Stromal cell of bone marrow (primary cell): ENCODE measurements around the gene OMD.
"Not testable (repeated sequence)": the region's sequence is repeated elsewhere in the genome, so short reads cannot be mapped to it uniquely, and the experiment has no call there.

Experiments used
- DNase-seq: peaks from one replicate; pipeline ENCODE4 v3.0.0-alpha.2; 2012; ENCODE audit warnings: low read depth

Gene OMD

DNA sequence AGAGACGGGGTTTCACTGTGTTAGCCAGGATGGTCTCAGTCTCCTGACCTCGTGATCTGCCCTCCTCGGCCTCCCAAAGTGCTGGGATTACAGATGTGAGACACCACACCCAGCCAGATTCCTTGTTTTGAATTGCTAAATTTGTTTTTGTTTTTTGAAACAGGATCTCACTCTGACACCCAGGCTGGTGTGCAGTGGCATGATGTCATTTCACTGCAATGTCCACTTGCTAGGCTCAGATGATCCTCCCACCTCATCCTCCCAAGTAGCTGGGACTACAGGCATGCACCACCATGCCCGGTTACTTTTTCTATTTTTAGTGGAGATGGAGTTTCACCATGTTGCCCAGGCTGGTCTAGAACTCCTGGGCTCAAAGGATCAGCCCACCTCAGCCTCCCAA is 13.1 kb downstream of the OMD start:
- not testable (repeated sequence) for DNase-seq

DNA sequence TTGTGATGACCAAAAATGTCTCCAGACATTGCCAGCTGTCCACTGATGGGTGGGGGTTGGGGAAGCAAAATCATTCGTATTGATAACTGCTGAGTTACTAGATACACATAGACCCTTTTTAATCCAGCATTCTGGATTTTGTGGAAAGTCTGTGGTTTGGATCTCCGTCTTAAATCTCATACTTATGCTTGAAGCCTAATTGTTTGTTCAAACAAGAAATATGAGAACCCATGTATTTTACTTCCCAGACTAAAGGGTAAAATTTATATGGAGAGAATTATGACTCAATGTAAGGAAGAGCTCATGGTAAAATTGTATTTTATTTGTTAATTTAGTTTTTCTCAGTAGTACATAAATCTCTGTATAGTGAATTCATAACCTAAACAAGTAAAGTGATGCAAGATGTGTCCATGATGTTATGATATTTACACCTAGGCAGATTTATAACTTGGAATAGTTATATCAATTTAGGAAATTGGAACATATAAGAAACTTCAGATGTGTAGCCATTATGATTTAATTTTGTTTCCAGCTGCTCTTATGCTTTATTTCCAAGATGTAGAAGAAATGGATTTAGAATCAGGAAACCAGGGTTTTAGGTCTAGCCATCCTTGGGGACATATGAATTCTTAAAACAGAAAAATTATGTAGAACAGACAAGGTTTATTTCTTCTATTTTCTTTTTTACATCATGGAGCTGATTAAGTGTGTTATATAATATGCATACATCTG is 15.4 kb downstream of the OMD start:
- DNase-seq, result no peak

DNA sequence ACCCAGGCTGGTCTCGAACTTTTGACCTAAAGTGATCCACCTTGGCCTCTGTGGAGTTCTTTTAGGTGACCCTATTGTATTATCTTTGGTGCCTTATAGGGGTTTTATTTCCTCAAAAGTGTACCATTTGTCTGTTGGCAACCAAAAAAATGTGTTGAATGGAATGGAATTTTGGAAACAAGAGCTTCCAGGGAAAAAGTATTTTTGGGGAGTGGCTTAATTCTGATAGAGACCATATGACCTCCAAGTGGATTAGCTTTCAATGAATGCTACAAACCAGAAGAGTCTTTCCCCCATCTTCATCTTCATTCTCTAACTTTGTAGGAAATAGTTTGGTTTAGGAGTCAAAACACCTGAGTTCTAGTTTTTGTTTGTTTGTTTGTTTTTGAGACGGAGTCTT is 16.5 kb downstream of the OMD start:
- DNase-seq, result no peak

DNA sequence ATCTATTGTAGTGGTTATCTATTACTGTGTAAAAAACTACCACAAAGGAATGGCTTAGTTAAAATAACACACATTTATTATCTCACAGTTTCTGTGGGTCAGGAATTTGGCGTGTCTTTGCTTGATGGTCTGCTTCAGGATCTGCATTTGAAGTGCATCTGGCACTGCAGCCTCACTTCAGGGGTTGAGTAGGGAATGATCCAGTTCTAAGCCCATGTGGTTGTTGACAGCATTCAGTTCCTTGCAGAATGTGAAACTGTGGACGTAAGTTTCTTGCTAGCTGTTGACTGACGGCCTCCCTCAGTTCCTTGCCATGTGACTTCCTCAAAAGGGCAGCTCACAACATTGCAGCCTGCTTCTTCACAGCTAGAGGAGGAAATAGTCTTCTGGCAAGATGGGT is 17.8 kb downstream of the OMD start:
- no peak for DNase-seq

DNA sequence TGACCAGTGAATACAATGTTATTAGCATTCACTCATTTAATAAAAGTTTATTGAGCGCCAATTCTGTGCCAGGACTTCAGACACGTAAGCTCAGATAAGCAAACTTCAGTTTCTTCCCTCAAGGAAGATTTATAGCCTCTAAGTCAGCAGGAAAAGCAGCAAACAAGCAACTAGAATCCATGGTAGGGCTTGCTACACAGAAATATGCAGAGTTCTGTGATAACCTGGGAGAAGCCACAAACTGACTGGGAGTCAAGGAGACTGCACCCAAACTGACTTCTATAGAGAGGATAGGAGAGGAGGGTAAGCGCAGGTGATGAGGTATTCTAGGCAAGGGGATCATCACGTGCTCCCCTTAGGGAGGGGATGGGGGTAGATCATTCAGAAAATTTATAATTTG is 18.5 kb downstream of the OMD start:
- no peak for DNase-seq

DNA sequence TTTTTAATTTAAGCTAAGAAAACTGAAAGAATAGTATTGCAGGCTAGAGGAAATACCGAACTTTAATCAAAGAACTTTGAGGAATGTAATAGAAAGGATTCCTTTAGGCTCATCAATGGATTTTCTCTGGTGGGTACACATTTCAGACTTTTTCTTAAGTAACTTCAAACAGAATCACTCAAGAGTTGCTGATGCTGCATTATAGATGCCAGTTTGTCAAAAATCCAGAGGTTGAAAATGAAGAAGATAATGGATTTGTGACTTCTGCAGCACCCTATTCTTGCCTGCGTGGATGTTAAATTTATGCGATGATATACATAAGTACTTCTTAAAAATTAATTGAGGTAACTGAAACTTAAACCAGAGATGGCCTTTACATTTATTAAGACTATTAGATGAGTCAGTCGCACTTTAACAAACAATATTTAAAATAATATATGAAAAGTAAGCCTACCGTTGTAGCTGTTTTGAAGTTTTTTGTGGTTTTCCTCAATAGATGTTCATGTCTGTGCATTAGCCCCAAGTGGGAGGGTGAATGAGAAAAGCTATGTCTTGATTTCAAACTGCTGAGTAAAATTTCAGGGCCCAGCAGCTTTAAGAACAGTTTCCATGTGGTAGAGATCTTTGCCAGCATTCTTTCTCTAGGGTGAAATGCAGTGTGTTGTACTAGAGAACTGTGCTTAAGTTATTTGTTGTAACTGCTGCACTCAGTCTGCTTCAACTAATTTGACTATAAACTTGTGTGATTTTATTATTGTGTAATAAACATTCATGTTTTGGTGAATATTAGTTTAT is 20.0 kb downstream of the OMD start, which contains the start of gene OGN:
OGN (minus strand) TSS at position 537 of the 795 bp plus-strand sequence. CDS start 1,171 bp downstream, outside the sequence.
- DNase-seq, result no peak

DNA sequence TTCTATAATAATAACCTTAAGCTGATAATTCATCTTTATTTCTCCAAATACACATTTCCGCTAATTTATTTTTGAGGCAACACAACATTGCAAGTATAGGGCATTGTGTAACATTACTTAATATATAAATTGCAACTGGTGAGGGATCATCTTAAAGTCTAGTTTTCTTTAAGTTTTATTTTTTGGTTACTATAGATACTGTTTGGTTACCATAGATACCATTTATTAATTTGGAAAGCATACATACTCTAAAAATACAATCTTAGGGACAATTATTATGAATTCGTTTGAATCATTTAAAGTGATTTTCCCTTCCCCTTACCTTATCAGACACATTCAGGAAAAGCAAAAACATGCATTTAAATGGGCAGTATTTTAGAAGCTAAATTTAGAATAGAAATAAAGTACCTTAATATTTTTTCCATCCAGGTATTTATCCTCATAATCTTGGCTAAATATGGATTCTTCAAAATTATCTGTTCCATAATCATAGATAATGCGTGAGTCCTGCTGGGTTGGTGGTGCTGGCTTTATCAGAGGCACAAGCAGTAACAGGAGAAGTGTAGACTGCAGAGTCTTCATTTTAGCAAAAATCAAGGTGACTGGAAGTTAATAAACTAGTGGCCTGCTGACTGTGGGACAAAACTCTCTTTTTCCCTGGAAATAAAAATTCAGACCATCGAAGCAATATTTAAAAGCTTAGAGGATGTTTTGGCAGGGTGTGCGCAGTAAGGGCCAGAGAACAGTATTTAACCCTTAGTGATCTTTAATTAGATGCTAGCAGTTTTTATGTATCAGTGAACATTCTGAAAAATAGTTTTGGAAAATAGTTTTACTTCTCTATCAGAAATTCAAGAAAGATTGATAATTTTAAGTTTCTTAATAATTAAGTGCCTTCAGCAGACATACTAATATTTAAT is 21.2 kb downstream of the OMD start:
- DNase-seq, result no peak

DNA sequence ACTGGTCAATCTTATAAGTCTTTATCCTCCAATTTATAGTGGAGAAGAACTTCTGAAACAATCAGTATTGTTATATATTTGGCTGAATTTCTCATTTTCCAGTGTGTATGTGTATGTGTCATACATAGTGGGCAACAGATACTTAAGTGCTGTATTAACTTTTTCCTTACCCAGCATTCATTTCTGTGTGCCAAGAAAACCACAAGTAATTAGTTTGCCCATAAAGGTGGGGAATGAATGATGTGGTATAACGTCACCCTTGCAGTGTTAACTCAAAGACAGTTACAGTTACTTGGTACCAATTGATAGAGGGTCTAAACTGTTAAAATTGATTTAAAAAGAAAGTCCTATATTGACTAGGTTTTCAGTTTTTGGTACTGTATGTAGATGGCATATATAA is 21.9 kb downstream of the OMD start:
- no peak for DNase-seq

DNA sequence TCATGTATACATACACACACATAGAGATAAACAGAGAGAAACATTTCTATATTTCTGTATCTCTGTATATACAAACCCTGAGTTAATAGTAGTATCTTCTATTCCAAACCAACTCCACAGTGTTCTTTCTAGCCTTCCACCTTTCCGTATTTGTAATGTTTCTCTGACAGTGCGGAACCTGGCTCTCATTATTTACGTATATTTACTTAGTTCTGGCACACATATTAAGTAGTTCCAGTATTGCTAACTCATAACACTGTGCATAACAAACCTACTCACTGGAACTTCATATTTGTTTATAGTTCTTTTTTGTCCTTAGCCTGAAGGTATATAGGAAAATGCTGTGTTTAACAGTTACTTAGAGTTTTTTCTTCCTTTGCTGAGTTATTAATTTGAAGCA is 26.4 kb downstream of the OMD start:
- DNase-seq, result no peak

DNA sequence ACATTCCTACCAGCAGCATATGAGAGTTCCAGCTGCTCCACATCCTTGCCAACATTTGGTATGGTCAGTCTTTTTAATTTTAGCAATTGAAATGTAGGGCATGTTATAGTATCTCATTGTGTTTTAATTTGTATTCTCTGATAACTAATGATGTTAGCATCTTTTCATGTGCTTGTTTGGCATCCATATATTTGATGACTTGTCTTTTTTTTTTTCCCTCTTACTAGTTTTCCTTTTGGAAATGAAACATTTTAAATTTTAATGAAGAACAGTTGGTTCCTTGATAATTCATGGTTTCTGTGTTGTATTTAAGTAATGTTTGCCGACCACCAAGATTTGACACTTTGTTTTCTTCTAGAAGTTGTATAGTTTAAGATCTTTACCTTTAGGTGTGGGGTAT is 28.7 kb downstream of the OMD start:
- no peak for DNase-seq

DNA sequence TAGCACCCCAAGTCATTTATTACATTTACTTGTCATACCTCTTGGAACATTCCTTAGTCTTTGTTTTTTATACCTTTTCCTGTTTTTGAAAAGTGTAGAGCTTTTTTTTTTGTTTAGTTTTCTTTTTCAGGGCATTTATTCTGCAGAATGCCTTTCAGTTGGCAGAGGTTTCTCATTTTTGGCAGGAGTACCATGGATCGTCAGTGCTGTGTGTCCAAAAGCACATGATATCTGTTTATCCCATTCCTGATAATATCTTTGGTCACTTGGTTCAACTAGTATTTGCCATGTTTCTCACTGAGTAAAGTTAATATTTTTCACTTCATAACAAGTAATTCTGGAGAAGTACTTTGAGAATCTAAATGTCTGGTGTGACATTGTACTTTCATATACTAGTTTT is 30.6 kb downstream of the OMD start:
- no peak for DNase-seq

DNA sequence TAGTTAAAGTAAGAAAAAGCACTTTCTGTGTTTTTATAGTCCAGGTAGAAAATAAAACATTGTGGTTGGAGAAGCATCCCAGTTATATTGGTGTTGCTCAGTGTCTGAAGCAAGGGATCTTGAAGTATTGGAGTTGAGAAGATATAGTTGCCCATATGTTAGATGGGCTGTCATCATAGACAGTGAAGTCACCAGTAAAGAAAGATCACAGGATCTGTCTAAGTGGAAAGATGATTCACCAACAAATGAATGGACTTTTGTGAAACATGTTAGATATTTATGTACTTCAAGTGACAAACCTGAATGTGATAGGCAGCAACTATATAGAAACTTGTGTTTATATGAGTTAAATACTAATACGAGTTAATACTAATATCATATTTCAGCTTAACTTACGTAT is 31.6 kb downstream of the OMD start:
- no peak for DNase-seq

DNA sequence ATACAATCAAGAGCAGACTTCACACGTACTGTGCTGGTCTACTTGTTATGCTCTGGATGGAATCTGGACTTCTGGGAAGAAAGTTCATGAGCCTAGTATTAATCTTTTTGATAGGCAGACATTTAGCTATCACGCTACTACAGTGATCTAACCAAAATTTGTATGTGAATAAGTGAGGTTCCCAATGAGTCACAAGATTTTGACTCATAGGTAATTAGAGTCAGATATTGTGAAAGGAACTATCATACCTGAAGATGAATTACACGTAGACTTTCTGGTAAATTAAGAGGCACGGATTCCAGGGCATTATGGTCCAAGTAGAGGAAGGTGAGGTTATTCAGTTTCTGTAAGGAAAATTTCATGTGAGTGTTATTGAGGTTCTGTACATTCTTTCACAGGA is 38.3 kb downstream of the OMD start:
- no peak for DNase-seq

DNA sequence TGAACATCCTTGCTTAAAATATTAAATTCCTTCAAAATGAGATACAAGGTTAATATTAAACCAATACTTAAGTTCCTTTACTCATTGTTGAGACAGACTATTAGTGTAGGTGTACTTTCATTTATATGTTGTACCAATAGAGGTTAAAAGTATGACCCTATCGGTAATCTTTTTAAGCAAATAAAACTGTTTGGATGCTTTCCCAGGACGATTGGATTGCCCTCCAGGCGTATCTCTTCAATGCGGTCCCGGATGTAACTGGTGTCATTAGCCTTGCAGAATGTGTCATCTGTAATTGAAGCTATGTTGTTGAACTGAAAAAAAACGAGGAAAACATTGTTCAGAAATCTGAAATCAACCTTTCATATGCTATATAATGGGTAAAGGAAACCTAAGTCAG is 38.8 kb downstream of the OMD start:
- no peak for DNase-seq

DNA sequence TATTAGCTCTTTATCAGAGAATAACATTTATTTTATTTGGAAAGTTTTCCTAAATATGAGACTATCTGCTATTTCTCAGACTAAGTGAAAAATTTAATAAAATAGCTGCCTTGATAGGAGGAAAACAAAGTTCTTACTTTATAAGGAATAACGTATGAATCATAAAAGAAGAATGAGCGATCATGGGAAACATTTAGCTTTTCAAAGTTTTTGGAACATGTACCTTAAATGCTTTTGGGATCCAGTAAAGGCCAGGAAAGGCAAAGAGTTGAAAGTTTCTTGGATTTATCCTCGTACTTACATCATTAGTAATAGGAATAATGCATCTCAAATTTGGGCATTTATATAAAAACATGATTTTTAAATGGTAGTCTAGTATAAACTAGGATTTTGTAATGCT is 39.3 kb downstream of the OMD start:
- DNase-seq, result no peak

DNA sequence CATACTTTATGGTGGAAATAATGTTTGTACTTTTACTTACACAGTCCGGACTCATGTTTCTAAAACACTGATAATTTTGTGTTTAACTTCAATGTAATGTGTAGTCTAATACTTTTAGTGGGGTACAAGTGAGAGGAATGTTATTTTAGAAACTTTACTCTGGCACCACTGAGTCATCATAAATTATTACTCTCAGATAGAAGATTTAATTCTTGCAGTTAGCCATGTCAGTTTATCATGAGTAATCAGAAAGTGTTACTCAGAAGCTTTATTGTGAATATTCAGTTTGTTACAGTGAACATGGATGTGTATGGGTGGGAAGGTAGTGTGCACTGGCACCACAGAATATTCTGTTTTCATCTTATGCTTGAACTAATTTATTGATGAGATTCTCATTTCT is 39.9 kb downstream of the OMD start:
- peak; percentile 55 for DNase-seq

DNA sequence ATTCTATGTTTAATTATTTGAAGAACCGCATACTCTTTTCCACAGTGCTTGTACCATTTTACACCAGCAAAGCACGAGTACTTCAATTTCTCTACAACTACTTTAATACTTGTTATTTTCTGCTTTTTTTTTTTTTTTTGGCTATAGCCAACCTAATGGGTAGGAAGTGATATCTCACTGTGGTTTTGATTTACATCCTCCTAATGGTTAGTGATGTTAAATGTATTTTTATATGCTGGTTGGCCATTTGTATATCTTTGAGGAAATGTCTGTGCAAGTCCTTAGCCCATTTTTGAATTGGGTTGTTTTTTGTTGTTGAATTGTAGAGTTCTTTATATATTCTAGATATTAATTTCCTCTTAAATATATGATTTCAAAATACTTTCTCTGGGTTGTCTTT is 42.5 kb downstream of the OMD start:
- no peak for DNase-seq

DNA sequence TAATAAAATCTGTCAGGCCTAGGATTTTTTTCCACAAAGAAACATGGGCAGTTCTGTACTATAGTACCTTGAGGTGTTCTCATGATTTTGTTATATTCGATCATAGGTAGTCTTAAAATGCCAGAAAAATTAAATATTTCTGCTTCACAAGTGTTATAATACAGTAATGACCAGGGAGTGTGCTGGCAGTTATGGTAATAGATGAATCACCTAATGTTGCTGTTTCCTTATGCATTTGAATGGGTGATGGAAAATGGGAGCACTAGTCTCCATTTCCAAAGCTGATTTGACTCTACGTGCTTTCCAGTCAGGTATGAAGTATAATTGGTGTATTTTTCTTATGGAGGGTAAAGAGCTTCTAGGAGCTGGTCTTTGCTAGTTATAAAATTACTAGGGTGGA is 43.7 kb downstream of the OMD start:
- DNase-seq, result no peak

DNA sequence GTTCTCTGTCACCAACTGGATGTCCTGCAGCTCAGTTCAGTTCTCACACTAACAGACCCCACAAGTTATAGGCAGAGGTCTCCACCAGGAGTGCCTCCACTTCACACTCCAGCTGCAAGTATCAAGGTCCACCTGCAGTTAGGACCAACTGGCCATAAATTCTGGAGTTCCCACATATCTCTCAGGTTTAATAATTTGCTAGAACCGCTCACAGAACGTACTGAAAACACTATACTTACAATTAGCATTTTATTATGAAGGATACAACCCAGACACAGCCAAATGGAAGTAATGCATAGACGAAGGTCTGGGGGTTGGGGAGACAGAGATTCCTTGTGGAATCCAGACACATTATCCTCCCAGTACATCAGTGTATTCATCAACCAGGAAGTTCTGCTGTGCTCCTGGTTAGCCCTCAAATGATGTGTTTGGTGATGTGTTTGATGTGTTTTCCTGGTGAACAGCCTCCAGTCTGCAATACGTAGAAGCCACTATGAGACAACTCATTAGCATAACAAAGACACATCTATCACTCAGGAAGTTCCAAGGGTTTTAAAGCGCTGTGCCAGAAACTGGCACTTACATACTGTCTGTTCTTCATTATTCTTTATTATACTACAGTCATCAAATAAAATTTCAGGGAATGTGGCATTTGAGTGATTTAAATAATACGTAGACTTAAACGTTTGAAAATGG is 45.3 kb downstream of the OMD start:
- no peak for DNase-seq

DNA sequence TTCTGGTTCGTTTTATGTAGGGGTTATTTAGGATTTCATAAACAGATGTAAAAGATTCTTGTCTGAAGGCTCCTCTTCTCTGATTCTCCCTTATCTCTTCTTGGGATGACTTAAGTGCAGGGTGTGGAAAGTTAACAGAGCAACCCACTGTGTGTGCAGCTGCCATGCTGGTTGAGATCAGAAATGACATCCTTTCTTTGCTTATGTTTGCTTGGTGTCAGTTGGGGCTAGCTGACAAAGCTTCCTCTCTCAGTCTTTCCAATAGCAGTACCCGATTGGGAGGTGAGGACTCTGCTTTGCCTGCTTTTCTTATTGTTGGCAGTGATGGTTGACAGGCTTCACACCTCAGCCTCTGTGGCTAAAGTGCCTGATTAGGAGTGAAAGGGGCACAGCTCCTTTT is 46.4 kb downstream of the OMD start:
- no peak for DNase-seq

DNA sequence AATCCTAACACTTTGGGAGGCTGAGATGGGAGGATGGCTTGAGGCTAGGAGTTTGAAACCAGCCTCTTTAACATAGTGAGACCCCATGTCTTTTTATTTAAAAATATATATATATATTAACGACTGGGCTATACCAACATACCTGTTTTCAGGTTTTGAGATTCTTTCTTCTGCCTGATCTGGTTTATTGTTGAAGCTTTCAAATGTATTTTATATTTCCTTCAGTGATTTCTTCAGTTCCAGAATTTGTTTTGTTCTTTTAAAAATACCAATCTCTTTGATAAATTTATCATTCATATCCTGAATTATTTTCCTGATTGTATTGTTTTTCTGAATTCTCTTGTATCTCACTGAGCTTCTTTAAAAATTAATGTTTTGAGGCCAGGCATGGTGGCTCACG is 51.1 kb downstream of the OMD start:
- DNase-seq, result no peak

DNA sequence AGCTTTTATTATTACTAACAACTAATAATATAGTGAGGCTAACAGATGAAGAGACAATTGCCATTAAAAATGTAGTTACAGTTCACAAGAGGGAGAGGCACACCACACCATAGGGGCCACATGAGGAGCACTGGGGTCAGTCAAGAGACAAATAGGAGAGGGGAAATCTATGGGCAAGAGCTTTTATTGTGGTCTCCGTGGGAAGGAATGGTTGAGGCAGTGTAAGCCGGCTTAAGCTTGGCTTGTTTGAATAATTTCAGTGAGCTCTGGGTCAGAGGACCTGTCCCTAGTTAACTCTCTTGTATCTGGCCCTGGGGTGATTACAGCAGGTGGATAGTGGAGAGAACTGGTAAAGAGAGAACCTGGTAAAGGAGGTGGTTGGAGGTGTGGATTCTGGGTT is 55.2 kb downstream of the OMD start:
- no peak for DNase-seq
